Measurements from ENCODE around the gene PLEKHA4.

PLEKHA4 gene

GRCh38 chr19:48826606-48827020 is 41.8 kb downstream of the PLEKHA4 start:
- DNase-seq (ENCODE audit: low spot score) = no peak

- DNase-seq (ENCODE audit: low spot score) = no peak
Observed at GRCh38 chr19:48822514-48822913, 45.9 kb downstream of the PLEKHA4 start.

GRCh38 chr19:48821633-48822032 is 46.8 kb downstream of the PLEKHA4 start:
- no peak for DNase-seq (ENCODE audit: low spot score)

- DNase-seq (ENCODE audit: low spot score) = no peak
Observed at GRCh38 chr19:48819366-48819816, 49.0 kb downstream of the PLEKHA4 start.

GRCh38 chr19:48818234-48818820 is 50.1 kb downstream of the PLEKHA4 start:
- no peak for DNase-seq (ENCODE audit: low spot score)

GRCh38 chr19:48817585-48818124 is 50.8 kb downstream of the PLEKHA4 start:
- no peak for DNase-seq (ENCODE audit: low spot score)

GRCh38 chr19:48815870-48816501 is 52.4 kb downstream of the PLEKHA4 start:
- DNase-seq (ENCODE audit: low spot score) = peak; percentile 67

GRCh38 chr19:48814895-48815294 is 53.5 kb downstream of the PLEKHA4 start:
- no peak for DNase-seq (ENCODE audit: low spot score)

GRCh38 chr19:48813123-48813913 is 55.1 kb downstream of the PLEKHA4 start:
- no peak for DNase-seq (ENCODE audit: low spot score)

GRCh38 chr19:48812094-48812929 is 56.1 kb downstream of the PLEKHA4 start:
- peak; percentile 97 for DNase-seq (ENCODE audit: low spot score)

GRCh38 chr19:48810151-48810550 is 58.3 kb downstream of the PLEKHA4 start:
- no peak for DNase-seq (ENCODE audit: low spot score)

- DNase-seq (ENCODE audit: low spot score) = no peak
Observed at GRCh38 chr19:48807590-48808308, 60.7 kb downstream of the PLEKHA4 start.

- peak; percentile 88 for DNase-seq (ENCODE audit: low spot score)
Observed at GRCh38 chr19:48806818-48807589, 61.4 kb downstream of the PLEKHA4 start.

- DNase-seq (ENCODE audit: low spot score) = no peak
Observed at GRCh38 chr19:48806518-48806817, 61.9 kb downstream of the PLEKHA4 start.

GRCh38 chr19:48805452-48805851 is 63.0 kb downstream of the PLEKHA4 start:
- DNase-seq (ENCODE audit: low spot score) = no peak

- DNase-seq (ENCODE audit: low spot score) = no peak
Observed at GRCh38 chr19:48804496-48804895, 63.9 kb downstream of the PLEKHA4 start.

GRCh38 chr19:48802623-48803022 is 65.8 kb downstream of the PLEKHA4 start:
- no peak for DNase-seq (ENCODE audit: low spot score)

GRCh38 chr19:48799358-48800300 is 68.8 kb downstream of the PLEKHA4 start:
- DNase-seq (ENCODE audit: low spot score) = no peak

- DNase-seq (ENCODE audit: low spot score) = no peak
Observed at GRCh38 chr19:48798937-48799336, 69.5 kb downstream of the PLEKHA4 start.

- DNase-seq (ENCODE audit: low spot score) = no peak
Observed at GRCh38 chr19:48797103-48797502, 71.3 kb downstream of the PLEKHA4 start.

Measured in HuH-7.5 (cell line).